A673 (cell line): ENCODE measurements around the gene TNS4. TPM values are rescaled to one million over a fixed set of nuclear protein-coding genes. Genes with fewer than 3 reads are reported as not detected.

ENCODE experiments used
- BruUV-seq: library from RNA; stranded (reverse); fragments of 400-500 nt; replicated peaks from 2 replicates; lab custom pipeline; 2021; lab: Mats Ljungman, UMichigan
- CTCF ChIA-PET: fragments of 300-600 bp; sonication (Branson Sonifier 250); formaldehyde crosslinking; loops from one replicate; lab custom pipeline; 2022; ENCODE audit warnings: antibody characterized with exemption; lab: Charles Lee
- POLR2A ChIA-PET: fragments of 300-600 bp; sonication (Branson Sonifier 250); formaldehyde crosslinking; loops from one replicate; lab custom pipeline; 2022; ENCODE audit warnings: antibody characterized with exemption; ENCODE audit not compliant: low non-redundant PET; lab: Charles Lee
- DNase-seq: peaks from one replicate; pipeline ENCODE4 v3.0.0-alpha.2; 2015; ENCODE audit warnings: low spot score
- H3K27ac ChIP-seq: fragments of 200-600 bp; sonication (generic); 2 replicates; pipeline ENCODE4 v1.5.1; 2016; ENCODE audit warnings: mixed run types, low read depth, mild to moderate bottlenecking, mixed read lengths, antibody characterized with exemption, low read length; ENCODE audit not compliant: poor library complexity, severe bottlenecking
- H3K27me3 ChIP-seq: fragments of 200-600 bp; sonication (generic); replicated peaks from 2 replicates; pipeline ENCODE4 v1.6.1; 2017; ENCODE audit warnings: mixed run types, low read depth, mild to moderate bottlenecking, mixed read lengths, antibody characterized with exemption, low read length; ENCODE audit not compliant: insufficient read depth, poor library complexity
- H3K36me3 ChIP-seq: fragments of 200-600 bp; sonication (generic); 2 replicates; pipeline ENCODE4 v1.6.1; 2016; ENCODE audit warnings: mixed run types, mild to moderate bottlenecking, mixed read lengths, antibody characterized with exemption, low read length; ENCODE audit not compliant: insufficient read depth, poor library complexity, severe bottlenecking
- H3K4me1 ChIP-seq: fragments of 200-600 bp; sonication (generic); 2 replicates; pipeline ENCODE4 v1.6.1; 2017; ENCODE audit warnings: mixed run types, mild to moderate bottlenecking, mixed read lengths, antibody characterized with exemption, low read length; ENCODE audit not compliant: insufficient read depth, poor library complexity, severe bottlenecking
- H3K4me3 ChIP-seq: fragments of 200-600 bp; sonication (generic); 2 replicates; pipeline ENCODE4 v1.5.1; 2016; ENCODE audit warnings: low read depth, mixed run types, mild to moderate bottlenecking, mixed read lengths, low read length; ENCODE audit not compliant: poor library complexity, severe bottlenecking
- H3K9me3 ChIP-seq: fragments of 200-600 bp; sonication (generic); 2 replicates; pipeline ENCODE4 v1.6.1; 2016; ENCODE audit warnings: mixed run types, low read depth, mild to moderate bottlenecking, mixed read lengths, antibody characterized with exemption, low read length; ENCODE audit not compliant: poor library complexity, severe bottlenecking
- CTCF ChIP-seq: fragments of 300-800, 200-600 bp; sonication (generic); conservative IDR thresholded peaks from 2 replicates; pipeline ENCODE4 v1.5.1; 2017; ENCODE audit warnings: low read depth, mild to moderate bottlenecking, antibody characterized with exemption, low read length, moderate library complexity, mixed read lengths
- EZH2 ChIP-seq: fragments of 200-600 bp; sonication (generic); IDR thresholded peaks from 2 replicates; pipeline ENCODE4 v1.6.1; 2017; ENCODE audit warnings: borderline replicate concordance, low read depth, mild to moderate bottlenecking, mixed read lengths, antibody characterized with exemption, low read length; ENCODE audit not compliant: poor library complexity, severe bottlenecking
- intact Hi-C: fragments of 100-400 bp; cut with micrococcal nuclease; formaldehyde crosslinking; loops from one replicate; pipeline ENCODE4 v1.10.0; 2022; ENCODE audit not compliant: unreplicated experiment
- total RNA-seq: library from RNA; stranded (reverse); gene quantifications from 2 replicates; pipeline ENCODE4 v1.2.3, GENCODE V29; 2021

TNS4 gene
- total RNA-seq, 1 experiment from 2014 or later: not detected

- intact Hi-C loops: loop anchor here (10.0 kb wide), 1 partner anchor 91 kb away; no protein-coding TSS in a partner anchor
Measured at GRCh38 chr17:40443196-40443987, 58.0 kb downstream of the TNS4 start, which contains the start of gene IGFBP4. Gene IGFBP4, plus strand, starts transcription at chr17:40443450. Its CDS starts 286 bp downstream, at chr17:40443736.

GRCh38 chr17:40442392-40443195 lies 58.8 kb downstream of the TNS4 start:
- no peak for TF ChIP-seq EZH2
- TF ChIP-seq CTCF: no peak
- intact Hi-C loops: loop anchor here (10.0 kb wide), 1 partner anchor 92 kb away; no protein-coding TSS in a partner anchor
- no peak for DNase-seq
- Histone ChIP-seq H3K36me3 (no peaks in the 10 kb centered on the region), H3K27ac (no peak overlapping the region), H3K27me3 (no peaks in the 10 kb centered on the region), H3K9me3 (no peaks in the 10 kb centered on the region), H3K4me1 (no peaks in the 10 kb centered on the region), H3K4me3 (peak overlapping the region; percentile 44)
- no TSS peak for BruUV-seq
- ChIA-PET POLR2A (no interaction called here), CTCF (interaction anchor here (0.6 to 1.6 kb wide), 3 partner anchors 34 to 484 kb away, joined by 3 to 8 read pairs (median 4); no protein-coding TSS in a partner anchor)

More at GRCh38 chr17:40443196-40443987, 58.0 kb downstream of the TNS4 start, which contains the start of gene IGFBP4:
- ChIA-PET CTCF (interaction anchor here (0.6 to 1.6 kb wide), 3 partner anchors 33 to 485 kb away, joined by 3 to 8 read pairs (median 4); no protein-coding TSS in a partner anchor), POLR2A (interaction anchor here (0.5 kb wide), 1 partner anchor 21 kb away, joined by 11 read pairs; no protein-coding TSS in a partner anchor)
- no peaks in the 10 kb centered on the region for H3K4me1 ChIP-seq
- H3K9me3 ChIP-seq: no peaks in the 10 kb centered on the region
- no TSS peak for BruUV-seq
- no peaks in the 10 kb centered on the region for H3K27me3 ChIP-seq
- H3K36me3 ChIP-seq: no peaks in the 10 kb centered on the region
- H3K4me3 ChIP-seq: peak within 1 kb of the TSS; percentile 44
- H3K27ac ChIP-seq: no peak within 1 kb of the TSS
- TF ChIP-seq CTCF: 0 out of 2 replicates have a peak, but pooled peaks have one; percentile 24
- no peak for TF ChIP-seq EZH2
- peak; percentile 63 for DNase-seq

- Histone ChIP-seq H3K36me3 (no peaks in the 10 kb centered on the region), H3K27me3 (no peaks in the 10 kb centered on the region), H3K4me3 (no peak overlapping the region), H3K4me1 (no peaks in the 10 kb centered on the region), H3K9me3 (no peaks in the 10 kb centered on the region), H3K27ac (no peak overlapping the region)
- DNase-seq: no peak
- TF ChIP-seq CTCF: no peak
- TF ChIP-seq EZH2: no peak
- intact Hi-C loops: loop anchor here (10.0 kb wide), 1 partner anchor 95 kb away; no protein-coding TSS in a partner anchor
- ChIA-PET CTCF (no interaction called here), POLR2A (no interaction called here)
- no TSS peak for BruUV-seq
Measured at GRCh38 chr17:40440166-40440565, 61.3 kb downstream of the TNS4 start.
